MV-4-11 (cell line): ENCODE data around the gene SYTL5.
A peak's percentile ranks its signal among the peaks of the same experiment; 100 is the strongest.

Experiments
- DNase-seq: peaks from one replicate; lab custom pipeline; 2025; lab: John Stamatoyannopoulos, UW

The SYTL5 gene

GRCh38 chrX:38028300-38028699, 21.9 kb downstream of the SYTL5 start:
- no peak for DNase-seq

- DNase-seq = no peak
Observed at GRCh38 chrX:38036466-38036865, 30.1 kb downstream of the SYTL5 start.

GRCh38 chrX:38038501-38038900, 32.1 kb downstream of the SYTL5 start:
- DNase-seq = no peak

GRCh38 chrX:38041237-38041636, 34.9 kb downstream of the SYTL5 start:
- no peak for DNase-seq

GRCh38 chrX:38044701-38045100, 38.3 kb downstream of the SYTL5 start:
- no peak for DNase-seq

DNA sequence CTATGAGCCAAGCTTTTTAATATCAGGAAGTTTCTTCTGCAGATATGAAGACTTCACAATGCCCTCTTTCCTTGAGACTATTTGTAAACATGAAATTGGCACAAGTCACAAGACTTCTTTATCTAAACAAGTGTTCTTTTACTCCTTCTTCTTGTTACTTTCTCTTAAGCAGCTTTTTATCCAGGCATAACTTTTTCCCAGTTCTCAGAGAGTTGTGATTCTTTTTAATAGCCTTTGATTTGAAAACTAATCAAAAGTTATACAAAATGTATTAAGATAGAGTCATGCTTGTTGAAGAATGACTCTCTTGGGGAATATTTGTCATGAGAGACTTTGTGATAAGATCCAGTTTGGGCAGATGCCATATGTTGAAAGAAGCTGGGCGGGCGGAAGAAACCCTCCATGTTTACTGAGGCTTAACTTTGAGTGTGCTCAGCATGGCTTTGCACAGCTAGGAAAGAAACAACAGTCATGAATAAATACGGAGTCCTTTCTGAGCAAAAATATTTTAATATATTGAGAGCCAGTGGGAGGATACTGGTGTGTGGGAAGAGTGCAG, 39.3 kb downstream of the SYTL5 start:
- no peak for DNase-seq

GRCh38 chrX:38048886-38049285, 42.5 kb downstream of the SYTL5 start:
- DNase-seq = no peak

DNA sequence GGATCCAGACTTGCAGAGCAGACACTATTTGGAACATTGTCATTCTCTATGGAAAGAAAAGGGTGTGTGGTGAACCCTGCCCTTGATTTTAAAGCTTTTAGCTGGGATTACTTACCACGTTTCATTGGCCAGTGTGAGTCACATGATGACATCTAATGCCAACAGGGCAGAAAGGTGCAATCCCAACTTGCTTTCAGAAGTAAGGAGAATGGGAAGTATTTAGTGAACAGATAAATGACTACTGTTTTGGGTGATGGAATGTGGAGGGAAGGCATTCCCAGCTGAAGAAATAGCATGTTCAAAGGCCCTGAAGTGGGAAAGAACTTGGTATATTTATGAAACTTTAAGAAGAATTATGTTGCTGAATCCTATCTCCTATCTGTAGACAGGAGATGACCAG, 44.5 kb downstream of the SYTL5 start:
- DNase-seq = no peak

- peak; percentile 90 for DNase-seq
Observed at GRCh38 chrX:38052096-38052495, 45.7 kb downstream of the SYTL5 start.

GRCh38 chrX:38055170-38055847, 49.0 kb downstream of the SYTL5 start:
- no peak for DNase-seq

- DNase-seq = no peak
Observed at GRCh38 chrX:38060331-38060878, 54.1 kb downstream of the SYTL5 start.

DNA sequence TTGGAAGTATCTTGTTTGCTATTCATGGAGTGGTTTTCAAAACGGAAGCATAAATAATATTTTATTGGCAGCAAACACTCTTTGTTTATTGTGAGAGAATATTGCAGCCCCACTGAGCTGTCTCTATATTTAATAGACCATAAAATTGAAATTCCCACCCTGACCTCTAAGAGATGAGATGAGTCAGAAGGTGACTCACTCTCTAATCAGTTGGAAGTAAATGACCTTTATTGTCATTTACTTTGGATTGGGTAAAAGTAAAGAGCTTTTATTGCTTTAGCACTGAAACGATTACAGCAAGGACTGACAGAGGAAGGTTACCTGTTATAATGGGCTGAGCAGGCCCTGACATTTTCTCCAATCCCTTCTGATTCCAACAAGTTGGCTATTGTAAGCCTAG, 55.0 kb downstream of the SYTL5 start:
- DNase-seq = no peak

GRCh38 chrX:38066934-38067333, 60.6 kb downstream of the SYTL5 start:
- DNase-seq = no peak

DNA sequence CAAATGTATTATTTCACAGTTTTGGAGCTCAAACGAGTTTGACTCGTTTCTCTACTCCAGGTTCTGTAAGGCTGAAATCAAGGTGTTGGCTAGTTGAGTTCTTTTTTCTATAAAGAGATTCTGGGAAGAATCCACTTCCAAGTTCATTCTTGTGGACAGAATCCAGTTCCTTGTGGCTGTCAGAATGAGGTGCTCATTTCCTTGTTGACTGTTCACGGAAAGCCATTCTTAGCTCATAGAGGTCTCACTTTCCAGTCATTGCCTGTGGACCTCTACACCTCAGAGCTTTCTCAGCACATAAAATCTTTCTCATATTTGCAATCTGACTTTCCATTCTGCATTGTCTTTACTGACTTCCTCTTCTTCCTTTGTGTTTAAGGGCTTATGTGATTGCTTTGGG, 62.9 kb downstream of the SYTL5 start:
- DNase-seq = no peak

GRCh38 chrX:38069991-38070390, 63.6 kb downstream of the SYTL5 start:
- no peak for DNase-seq

GRCh38 chrX:38079463-38079862, 73.1 kb downstream of the SYTL5 start:
- DNase-seq = no peak

- no peak for DNase-seq
Observed at GRCh38 chrX:38080808-38081207, 74.5 kb downstream of the SYTL5 start.

- DNase-seq = no peak
Observed at GRCh38 chrX:38081909-38082308, 75.6 kb downstream of the SYTL5 start.

DNA sequence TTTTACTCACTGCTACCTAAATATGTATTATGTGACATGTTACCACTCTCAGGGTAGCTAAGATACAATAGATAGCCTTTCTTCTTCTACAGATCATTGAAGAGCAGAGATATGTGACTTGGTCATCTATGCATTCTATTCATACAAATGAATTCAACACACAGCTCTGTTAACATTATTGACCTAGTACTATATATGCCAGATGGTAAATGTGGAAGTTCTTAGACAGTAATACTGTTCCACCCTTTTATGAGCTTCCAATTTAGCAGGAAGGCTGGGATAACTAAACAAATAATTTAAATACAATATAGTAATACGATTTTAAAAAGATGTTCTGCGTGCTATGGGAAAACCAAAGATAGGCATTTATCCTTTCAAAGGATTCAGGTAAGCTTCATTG, 76.0 kb downstream of the SYTL5 start:
- DNase-seq = no peak

GRCh38 chrX:38085813-38086212, 79.5 kb downstream of the SYTL5 start:
- no peak for DNase-seq

- DNase-seq = no peak
Observed at GRCh38 chrX:38086451-38087215, 80.3 kb downstream of the SYTL5 start.

GRCh38 chrX:38087594-38087993, 81.2 kb downstream of the SYTL5 start:
- DNase-seq = no peak
